HEK293 (cell line): ENCODE results near the gene LRP8.

Experiments used
- KLF9 ChIP-seq: fragments of 450-650 bp; formaldehyde crosslinking; IDR thresholded peaks from 2 replicates; pipeline ENCODE4 v1.5.1; 2016; ENCODE audit warnings: missing biosample characterization, missing genetic modification characterization, low read depth
- MEIS1 ChIP-seq: sonication (generic); formaldehyde crosslinking; IDR thresholded peaks from 2 replicates; pipeline ENCODE4 v1.8.1; 2022; ENCODE audit warnings: missing genetic modification reagents, mild to moderate bottlenecking, borderline replicate concordance
- ZBTB1 ChIP-seq: fragments of 450-650 bp; formaldehyde crosslinking; IDR thresholded peaks from 2 replicates; pipeline ENCODE4 v1.5.1; 2016; ENCODE audit warnings: missing biosample characterization, missing genetic modification characterization
- ZEB2 ChIP-seq: fragments of 450-650 bp; formaldehyde crosslinking; IDR thresholded peaks from 2 replicates; pipeline ENCODE4 v1.5.1; 2016; ENCODE audit warnings: missing biosample characterization, missing genetic modification characterization
- ZFP41 ChIP-seq: fragments of 450-650 bp; formaldehyde crosslinking; IDR thresholded peaks from 2 replicates; pipeline ENCODE4 v1.5.1; 2016; ENCODE audit warnings: missing biosample characterization, missing genetic modification characterization, borderline replicate concordance
- ZNF16 ChIP-seq: fragments of 450-650 bp; formaldehyde crosslinking; IDR thresholded peaks from 2 replicates; pipeline ENCODE4 v1.5.1; 2016; ENCODE audit warnings: low read depth, missing biosample characterization, missing genetic modification characterization
- ZNF529 ChIP-seq: fragments of 450-650 bp; formaldehyde crosslinking; IDR thresholded peaks from 2 replicates; pipeline ENCODE4 v1.5.1; 2017; ENCODE audit warnings: missing genetic modification characterization, missing biosample characterization; ENCODE audit not compliant: insufficient replicate concordance
- ZNF600 ChIP-seq: fragments of 450-650 bp; formaldehyde crosslinking; IDR thresholded peaks from 2 replicates; pipeline ENCODE4 v1.5.1; 2016; ENCODE audit warnings: missing biosample characterization, missing genetic modification characterization
- ZNF76 ChIP-seq: fragments of 450-650 bp; formaldehyde crosslinking; IDR thresholded peaks from 2 replicates; pipeline ENCODE4; 2016; ENCODE audit warnings: low read depth, missing biosample characterization, missing genetic modification characterization, borderline replicate concordance
- TF ChIP-seq, protein P1 (sequence below): fragments of 450-650 bp; formaldehyde crosslinking; IDR thresholded peaks from 2 replicates; pipeline ENCODE4 v1.5.1; 2016; ENCODE audit warnings: missing biosample characterization, missing genetic modification characterization
- TF ChIP-seq, protein P2 (sequence below): fragments of 450-650 bp; formaldehyde crosslinking; IDR thresholded peaks from 2 replicates; pipeline ENCODE4 v1.5.1; 2017; ENCODE audit warnings: missing biosample characterization, missing genetic modification characterization
- TF ChIP-seq, protein P3 (sequence below): IDR thresholded peaks from 2 replicates; pipeline ENCODE4 v1.6.1; 2011; ENCODE audit warnings: mild to moderate bottlenecking, low read depth, low read length, borderline replicate concordance
- TF ChIP-seq, protein P4 (sequence below): fragments of 450-650 bp; formaldehyde crosslinking; IDR thresholded peaks from 2 replicates; pipeline ENCODE4 v1.5.1; 2016; ENCODE audit warnings: missing biosample characterization, missing genetic modification characterization, low read depth
- TF ChIP-seq, protein P5 (sequence below): fragments of 450-650 bp; formaldehyde crosslinking; IDR thresholded peaks from 2 replicates; pipeline ENCODE4 v1.5.1; 2016; ENCODE audit warnings: missing biosample characterization, missing genetic modification characterization

DNA sequence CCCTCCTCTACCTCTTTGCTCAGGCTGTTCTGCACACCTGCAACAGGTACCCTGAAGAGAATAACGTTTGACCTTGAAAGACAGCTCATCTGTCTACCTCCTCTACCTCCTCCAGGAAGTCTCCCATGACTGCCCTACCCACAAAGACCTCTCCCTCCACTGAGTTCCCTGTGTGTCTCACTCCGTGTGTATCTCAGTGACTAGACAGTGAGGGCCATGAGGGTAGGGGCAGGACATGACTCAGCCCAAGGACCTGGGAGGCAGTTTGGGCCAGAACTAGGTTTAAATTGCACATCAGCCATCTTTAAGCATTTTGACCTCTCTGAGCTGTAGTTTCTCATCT lies 32.0 kb upstream of the LRP8 start:
- TF ChIP-seq ZNF600 (tag by site-specific recombination) (no peak), MEIS1 (CRISPR knock-in tag) (no peak), ZBTB1 (no peak), ZEB2 (tag by site-specific recombination) (no peak), ZNF16 (tag by site-specific recombination) (no peak), ZNF529 (no peak), ZFP41 (tag by site-specific recombination) (no peak), ZNF76 (tag by site-specific recombination) (no peak), KLF9 (no peak)
- TF ChIP-seq, protein P1, sequence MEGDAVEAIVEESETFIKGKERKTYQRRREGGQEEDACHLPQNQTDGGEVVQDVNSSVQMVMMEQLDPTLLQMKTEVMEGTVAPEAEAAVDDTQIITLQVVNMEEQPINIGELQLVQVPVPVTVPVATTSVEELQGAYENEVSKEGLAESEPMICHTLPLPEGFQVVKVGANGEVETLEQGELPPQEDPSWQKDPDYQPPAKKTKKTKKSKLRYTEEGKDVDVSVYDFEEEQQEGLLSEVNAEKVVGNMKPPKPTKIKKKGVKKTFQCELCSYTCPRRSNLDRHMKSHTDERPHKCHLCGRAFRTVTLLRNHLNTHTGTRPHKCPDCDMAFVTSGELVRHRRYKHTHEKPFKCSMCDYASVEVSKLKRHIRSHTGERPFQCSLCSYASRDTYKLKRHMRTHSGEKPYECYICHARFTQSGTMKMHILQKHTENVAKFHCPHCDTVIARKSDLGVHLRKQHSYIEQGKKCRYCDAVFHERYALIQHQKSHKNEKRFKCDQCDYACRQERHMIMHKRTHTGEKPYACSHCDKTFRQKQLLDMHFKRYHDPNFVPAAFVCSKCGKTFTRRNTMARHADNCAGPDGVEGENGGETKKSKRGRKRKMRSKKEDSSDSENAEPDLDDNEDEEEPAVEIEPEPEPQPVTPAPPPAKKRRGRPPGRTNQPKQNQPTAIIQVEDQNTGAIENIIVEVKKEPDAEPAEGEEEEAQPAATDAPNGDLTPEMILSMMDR, result no peak
- TF ChIP-seq, protein P2, sequence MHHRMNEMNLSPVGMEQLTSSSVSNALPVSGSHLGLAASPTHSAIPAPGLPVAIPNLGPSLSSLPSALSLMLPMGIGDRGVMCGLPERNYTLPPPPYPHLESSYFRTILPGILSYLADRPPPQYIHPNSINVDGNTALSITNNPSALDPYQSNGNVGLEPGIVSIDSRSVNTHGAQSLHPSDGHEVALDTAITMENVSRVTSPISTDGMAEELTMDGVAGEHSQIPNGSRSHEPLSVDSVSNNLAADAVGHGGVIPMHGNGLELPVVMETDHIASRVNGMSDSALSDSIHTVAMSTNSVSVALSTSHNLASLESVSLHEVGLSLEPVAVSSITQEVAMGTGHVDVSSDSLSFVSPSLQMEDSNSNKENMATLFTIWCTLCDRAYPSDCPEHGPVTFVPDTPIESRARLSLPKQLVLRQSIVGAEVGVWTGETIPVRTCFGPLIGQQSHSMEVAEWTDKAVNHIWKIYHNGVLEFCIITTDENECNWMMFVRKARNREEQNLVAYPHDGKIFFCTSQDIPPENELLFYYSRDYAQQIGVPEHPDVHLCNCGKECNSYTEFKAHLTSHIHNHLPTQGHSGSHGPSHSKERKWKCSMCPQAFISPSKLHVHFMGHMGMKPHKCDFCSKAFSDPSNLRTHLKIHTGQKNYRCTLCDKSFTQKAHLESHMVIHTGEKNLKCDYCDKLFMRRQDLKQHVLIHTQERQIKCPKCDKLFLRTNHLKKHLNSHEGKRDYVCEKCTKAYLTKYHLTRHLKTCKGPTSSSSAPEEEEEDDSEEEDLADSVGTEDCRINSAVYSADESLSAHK (tag by site-specific recombination), result no peak
- TF ChIP-seq, protein P3, sequence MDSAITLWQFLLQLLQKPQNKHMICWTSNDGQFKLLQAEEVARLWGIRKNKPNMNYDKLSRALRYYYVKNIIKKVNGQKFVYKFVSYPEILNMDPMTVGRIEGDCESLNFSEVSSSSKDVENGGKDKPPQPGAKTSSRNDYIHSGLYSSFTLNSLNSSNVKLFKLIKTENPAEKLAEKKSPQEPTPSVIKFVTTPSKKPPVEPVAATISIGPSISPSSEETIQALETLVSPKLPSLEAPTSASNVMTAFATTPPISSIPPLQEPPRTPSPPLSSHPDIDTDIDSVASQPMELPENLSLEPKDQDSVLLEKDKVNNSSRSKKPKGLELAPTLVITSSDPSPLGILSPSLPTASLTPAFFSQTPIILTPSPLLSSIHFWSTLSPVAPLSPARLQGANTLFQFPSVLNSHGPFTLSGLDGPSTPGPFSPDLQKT, result no peak
- TF ChIP-seq, protein P4, sequence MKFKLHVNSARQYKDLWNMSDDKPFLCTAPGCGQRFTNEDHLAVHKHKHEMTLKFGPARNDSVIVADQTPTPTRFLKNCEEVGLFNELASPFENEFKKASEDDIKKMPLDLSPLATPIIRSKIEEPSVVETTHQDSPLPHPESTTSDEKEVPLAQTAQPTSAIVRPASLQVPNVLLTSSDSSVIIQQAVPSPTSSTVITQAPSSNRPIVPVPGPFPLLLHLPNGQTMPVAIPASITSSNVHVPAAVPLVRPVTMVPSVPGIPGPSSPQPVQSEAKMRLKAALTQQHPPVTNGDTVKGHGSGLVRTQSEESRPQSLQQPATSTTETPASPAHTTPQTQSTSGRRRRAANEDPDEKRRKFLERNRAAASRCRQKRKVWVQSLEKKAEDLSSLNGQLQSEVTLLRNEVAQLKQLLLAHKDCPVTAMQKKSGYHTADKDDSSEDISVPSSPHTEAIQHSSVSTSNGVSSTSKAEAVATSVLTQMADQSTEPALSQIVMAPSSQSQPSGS (tag by site-specific recombination), result no peak
- TF ChIP-seq, protein P5, sequence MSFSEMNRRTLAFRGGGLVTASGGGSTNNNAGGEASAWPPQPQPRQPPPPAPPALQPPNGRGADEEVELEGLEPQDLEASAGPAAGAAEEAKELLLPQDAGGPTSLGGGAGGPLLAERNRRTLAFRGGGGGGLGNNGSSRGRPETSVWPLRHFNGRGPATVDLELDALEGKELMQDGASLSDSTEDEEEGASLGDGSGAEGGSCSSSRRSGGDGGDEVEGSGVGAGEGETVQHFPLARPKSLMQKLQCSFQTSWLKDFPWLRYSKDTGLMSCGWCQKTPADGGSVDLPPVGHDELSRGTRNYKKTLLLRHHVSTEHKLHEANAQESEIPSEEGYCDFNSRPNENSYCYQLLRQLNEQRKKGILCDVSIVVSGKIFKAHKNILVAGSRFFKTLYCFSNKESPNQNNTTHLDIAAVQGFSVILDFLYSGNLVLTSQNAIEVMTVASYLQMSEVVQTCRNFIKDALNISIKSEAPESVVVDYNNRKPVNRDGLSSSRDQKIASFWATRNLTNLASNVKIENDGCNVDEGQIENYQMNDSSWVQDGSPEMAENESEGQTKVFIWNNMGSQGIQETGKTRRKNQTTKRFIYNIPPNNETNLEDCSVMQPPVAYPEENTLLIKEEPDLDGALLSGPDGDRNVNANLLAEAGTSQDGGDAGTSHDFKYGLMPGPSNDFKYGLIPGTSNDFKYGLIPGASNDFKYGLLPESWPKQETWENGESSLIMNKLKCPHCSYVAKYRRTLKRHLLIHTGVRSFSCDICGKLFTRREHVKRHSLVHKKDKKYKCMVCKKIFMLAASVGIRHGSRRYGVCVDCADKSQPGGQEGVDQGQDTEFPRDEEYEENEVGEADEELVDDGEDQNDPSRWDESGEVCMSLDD (tag by site-specific recombination), result no peak
